ENCODE measurements around the gene ADAT2.

ADAT2 gene

GRCh38 chr6:143397227-143398222 lies 53.0 kb downstream of the ADAT2 start:
- DNase-seq (ENCODE audit: low read depth in 4 of 4, low spot score in 1 of 4) = no peak

- no peak for DNase-seq (ENCODE audit: low read depth in 4 of 4, low spot score in 1 of 4)
Observed at GRCh38 chr6:143396497-143397226, 53.8 kb downstream of the ADAT2 start.

GRCh38 chr6:143395699-143396098 lies 54.8 kb downstream of the ADAT2 start:
- DNase-seq (ENCODE audit: low read depth in 4 of 4, low spot score in 1 of 4) = no peak

- no peak for DNase-seq (ENCODE audit: low read depth in 4 of 4, low spot score in 1 of 4)
Observed at GRCh38 chr6:143394389-143394788, 56.1 kb downstream of the ADAT2 start.

- DNase-seq (ENCODE audit: low read depth in 4 of 4, low spot score in 1 of 4) = no peak
Observed at GRCh38 chr6:143390278-143390677, 60.2 kb downstream of the ADAT2 start.

GRCh38 chr6:143385636-143386035 lies 64.9 kb downstream of the ADAT2 start:
- no peak for DNase-seq (ENCODE audit: low read depth in 4 of 4, low spot score in 1 of 4)

- DNase-seq (ENCODE audit: low read depth in 4 of 4, low spot score in 1 of 4) = no peak
Observed at GRCh38 chr6:143376861-143377260, 73.6 kb downstream of the ADAT2 start.

GRCh38 chr6:143376375-143376774 lies 74.1 kb downstream of the ADAT2 start:
- DNase-seq (ENCODE audit: low read depth in 4 of 4, low spot score in 1 of 4) = no peak

- no peak for DNase-seq (ENCODE audit: low read depth in 4 of 4, low spot score in 1 of 4)
Observed at GRCh38 chr6:143375022-143375585, 75.4 kb downstream of the ADAT2 start.

GRCh38 chr6:143374014-143374413 lies 76.5 kb downstream of the ADAT2 start:
- DNase-seq (ENCODE audit: low read depth in 4 of 4, low spot score in 1 of 4) = no peak

Measured in stimulated activated CD4-positive, alpha-beta T cell treated with anti-CD3 and anti-CD28 coated beads, Interleukin-1b, Interleukin-23, amount 100 ng/mL, for 24 hours (primary cell).